Thoracic aorta (tissue), 2 donors: ENCODE measurements around the gene ATE1. TPM values are rescaled to one million over a fixed set of nuclear protein-coding genes. Genes with fewer than 3 reads are reported as not detected.

Experiments used
- ATAC-seq: fragments of 150-250 bp; one replicate; pipeline ENCODE4 v1.8.0; 2017; ENCODE audit warnings: low read depth; ENCODE audit not compliant: insufficient number of reproducible peaks, low FRiP score
- DNase-seq: peaks from one replicate; pipeline ENCODE4 v3.0.0-alpha.2; 2020; ENCODE audit warnings: low spot score
- H3K27ac ChIP-seq, 2 donors: fragments of 200-600 bp; sonication (generic); 1 replicate in 1 of 2; 2 replicates in 1 of 2; pipeline ENCODE4 v1.5.1; 2016; ENCODE audit warnings: mild to moderate bottlenecking in 2 of 2, moderate library complexity in 2 of 2
- H3K27me3 ChIP-seq: fragments of 200-600 bp; sonication (generic); replicated peaks from 2 replicates; pipeline ENCODE4 v1.6.0; 2016; ENCODE audit warnings: mild to moderate bottlenecking; ENCODE audit not compliant: insufficient read depth
- H3K36me3 ChIP-seq: fragments of 200-600 bp; sonication (generic); one replicate; pipeline ENCODE4 v1.5.1; 2016
- H3K4me1 ChIP-seq, 2 donors: fragments of 200-600 bp; sonication (generic); 1 replicate in 1 of 2; 2 replicates in 1 of 2; pipeline versions ENCODE4 v1.5.1 to v1.6.0; 2016; ENCODE audit warnings: low read depth in 2 of 2, mild to moderate bottlenecking in 1 of 2; ENCODE audit not compliant: control insufficient read depth in 1 of 2
- H3K4me3 ChIP-seq: fragments of 200-600 bp; sonication (generic); 2 replicates; pipeline ENCODE4 v1.5.1; 2016; ENCODE audit warnings: mild to moderate bottlenecking
- H3K9me3 ChIP-seq: fragments of 200-600 bp; sonication (generic); 2 replicates; pipeline ENCODE4 v1.5.1; 2016
- CTCF ChIP-seq: fragments of 200-600 bp; sonication (generic); IDR thresholded peaks from one replicate; pipeline ENCODE4 v1.5.1; 2019; ENCODE audit warnings: antibody characterized with exemption
- total RNA-seq, 2 donors: library from RNA; depleted of rRNA; stranded (reverse); fragments of >200 nt; gene quantifications; one replicate each; pipeline versions ENCODE4 v1.1.0 to v1.2.3, GENCODE V29; 2016

The ATE1 gene
- total RNA-seq, 2 donors from 2014 or later = 14.8 to 27.4 TPM

GRCh38 chr10:121900443-121901174 is 27.2 kb downstream of the ATE1 start:
- H3K4me3 ChIP-seq = no peak overlapping the region
- DNase-seq (no peak), ATAC-seq (no peak)
- no peaks in the 10 kb centered on the region for H3K9me3 ChIP-seq
- H3K27ac ChIP-seq = no peak overlapping the region
- no peaks in the 10 kb centered on the region for H3K4me1 ChIP-seq
- H3K27me3 ChIP-seq = no peaks in the 10 kb centered on the region
- peaks cover 12% of the 10 kb centered on the region for H3K36me3 ChIP-seq
- peak; percentile 63 for TF ChIP-seq CTCF

DNA sequence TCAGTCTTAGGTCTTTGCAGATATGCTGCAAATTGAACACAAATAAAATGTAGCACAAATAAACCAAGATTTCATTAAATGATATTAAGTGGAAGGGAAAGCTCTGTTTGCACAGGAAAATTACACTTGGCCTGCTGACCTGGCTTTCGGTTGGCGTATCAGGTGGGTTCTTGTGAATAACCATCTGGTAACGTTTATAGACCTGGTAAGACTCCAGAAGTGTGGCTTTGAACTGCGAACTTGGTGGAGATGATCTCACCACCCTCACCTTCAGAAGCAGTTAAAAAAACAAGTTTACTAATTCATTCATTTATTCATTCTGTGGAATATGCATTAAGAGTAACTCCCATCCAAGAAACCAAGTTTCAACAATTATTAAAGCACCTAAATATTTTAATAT is 28.1 kb downstream of the ATE1 start:
- H3K36me3 ChIP-seq = peaks cover 10% of the 10 kb centered on the region
- H3K27ac ChIP-seq = no peak overlapping the region
- H3K4me1 ChIP-seq = no peaks in the 10 kb centered on the region
- no peaks in the 10 kb centered on the region for H3K27me3 ChIP-seq
- ATAC-seq (no peak), DNase-seq (no peak)
- no peaks in the 10 kb centered on the region for H3K9me3 ChIP-seq
- no peak for TF ChIP-seq CTCF
- no peak overlapping the region for H3K4me3 ChIP-seq

DNA sequence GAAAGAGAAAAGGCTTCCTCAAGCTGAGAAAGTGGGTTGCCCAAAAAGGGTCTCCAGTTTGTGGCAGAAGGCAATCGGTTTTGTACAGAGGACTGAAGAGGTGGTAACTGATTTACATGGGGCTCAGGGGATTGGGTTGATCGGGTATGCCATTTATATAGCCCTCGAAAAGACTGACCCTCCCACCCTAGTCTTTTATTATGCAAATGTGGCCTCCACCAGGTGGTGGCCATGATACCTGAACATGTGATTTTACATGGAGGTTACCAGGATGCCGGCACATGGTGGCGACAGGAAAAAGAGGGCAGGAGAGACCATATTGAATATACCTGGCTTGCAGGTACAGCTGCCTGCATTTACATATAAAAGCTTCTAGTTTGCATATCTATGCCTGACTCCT is 36.7 kb downstream of the ATE1 start:
- no peaks in the 10 kb centered on the region for H3K9me3 ChIP-seq
- no peaks in the 10 kb centered on the region for H3K27me3 ChIP-seq
- no peak overlapping the region for H3K4me3 ChIP-seq
- DNase-seq (no peak), ATAC-seq (no peak)
- TF ChIP-seq CTCF = no peak
- H3K36me3 ChIP-seq = peaks cover 8% of the 10 kb centered on the region
- no peaks in the 10 kb centered on the region for H3K4me1 ChIP-seq
- H3K27ac ChIP-seq = no peak overlapping the region

GRCh38 chr10:121889212-121889611 is 38.6 kb downstream of the ATE1 start:
- Histone ChIP-seq H3K27ac (no peak overlapping the region), H3K27me3 (no peaks in the 10 kb centered on the region), H3K4me3 (no peak overlapping the region), H3K36me3 (peaks cover 4% of the 10 kb centered on the region), H3K9me3 (no peaks in the 10 kb centered on the region), H3K4me1 (no peaks in the 10 kb centered on the region)
- no peak for TF ChIP-seq CTCF
- no peak for DNase-seq
- ATAC-seq = no peak

- Histone ChIP-seq H3K9me3 (no peaks in the 10 kb centered on the region), H3K4me1 (no peaks in the 10 kb centered on the region), H3K27ac (no peak overlapping the region), H3K36me3 (peaks cover 4% of the 10 kb centered on the region), H3K27me3 (no peaks in the 10 kb centered on the region), H3K4me3 (no peak overlapping the region)
- DNase-seq (no peak), ATAC-seq (no peak)
- TF ChIP-seq CTCF = peak; percentile 54
Measured at GRCh38 chr10:121886997-121887622, 40.7 kb downstream of the ATE1 start.
